Measurements from ENCODE around the gene PLD4.
"Not testable (repeated sequence)": the region's sequence is repeated elsewhere in the genome, so short reads cannot be mapped to it uniquely, and the experiment has no call there.

The PLD4 gene

DNA sequence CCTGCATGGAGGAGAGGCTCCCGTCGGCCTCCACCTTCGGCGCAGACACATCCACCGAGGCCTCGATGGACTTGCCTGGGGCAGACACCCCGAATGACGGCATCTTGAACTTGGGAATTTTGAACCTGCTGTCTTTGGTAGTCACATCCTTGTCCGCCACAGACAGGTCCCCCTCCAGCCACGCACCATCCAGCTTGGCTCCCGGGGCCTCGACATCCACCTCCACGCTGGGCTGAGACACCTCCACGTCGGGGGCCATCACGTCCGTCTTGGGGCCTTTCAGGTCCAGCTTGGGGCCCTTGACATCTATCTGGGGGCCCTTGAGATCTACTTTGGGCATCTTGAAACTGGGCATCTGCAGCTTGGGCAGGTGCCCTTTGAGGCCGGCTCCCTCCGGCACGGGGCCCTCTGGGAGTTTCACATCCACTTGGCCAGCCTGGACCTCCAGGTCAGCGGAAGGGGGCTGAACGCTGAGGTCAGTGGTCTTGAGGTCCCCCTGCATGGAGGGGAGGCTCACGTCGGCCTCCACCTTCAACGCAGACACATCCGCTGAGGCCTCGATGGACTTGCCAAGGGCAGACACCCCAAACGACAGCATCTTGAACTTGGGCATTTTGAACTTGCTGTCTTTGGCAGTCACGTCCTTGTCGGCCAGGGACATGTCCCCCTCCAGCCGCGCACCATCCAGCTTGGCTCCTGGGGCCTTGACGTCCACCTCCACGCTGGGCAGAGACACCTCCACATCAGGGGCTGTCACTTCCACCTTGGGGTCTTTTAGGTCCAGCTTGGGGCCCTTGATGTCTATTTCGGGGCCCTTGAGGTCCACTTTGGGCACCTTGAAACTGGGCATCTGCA is 23.4 kb downstream of the PLD4 start:
- 97% methylated on average over 31 of the region's 35 CpGs for WGBS
- not testable (repeated sequence) for H3K4me2 ChIP-seq (ENCODE audit: low read length, poor library complexity, severe bottlenecking); H3K79me1 ChIP-seq (replicated peaks; ENCODE audit: low read length, poor library complexity, severe bottlenecking); H2BK5ac ChIP-seq (ENCODE audit: low read depth, low read length, poor library complexity, severe bottlenecking); H3K9me3 ChIP-seq (ENCODE audit: control insufficient read depth, low read length); H3K9ac ChIP-seq (ENCODE audit: low read length); H3K14ac ChIP-seq (ENCODE audit: low read length in 2 of 2); H3K4me3 ChIP-seq (ENCODE audit: insufficient read depth in 1 of 2, low read depth in 1 of 2, low read length in 2 of 2); H2AK5ac ChIP-seq (ENCODE audit: low read length, severe bottlenecking); DNase-seq; H3K4ac ChIP-seq (ENCODE audit: low read depth in 1 of 2, low read length in 2 of 2); H3K23ac ChIP-seq (ENCODE audit: low read length in 2 of 2); H3K27me3 ChIP-seq (ENCODE audit: control insufficient read depth in 1 of 2, insufficient read depth in 1 of 2, low read length in 2 of 2); H4K91ac ChIP-seq (ENCODE audit: low read length); H2BK12ac ChIP-seq (ENCODE audit: low read length in 2 of 2); H2BK15ac ChIP-seq (ENCODE audit: low read depth, poor library complexity, severe bottlenecking); H3K4me1 ChIP-seq (ENCODE audit: control insufficient read depth, insufficient read depth, low read depth, low read length); H4K8ac ChIP-seq (ENCODE audit: low read length); H2BK120ac ChIP-seq (ENCODE audit: low read depth, low read length); H3K27ac ChIP-seq (ENCODE audit: low read length, poor library complexity, severe bottlenecking); H2AFZ ChIP-seq (ENCODE audit: low read depth, low read length); H3K18ac ChIP-seq (ENCODE audit: low read depth in 1 of 2, low read length in 2 of 2)
- peaks cover 67 to 75% of the 10 kb centered on the region in 2 experiments for H3K36me3 ChIP-seq (ENCODE audit: control insufficient read depth in 1 of 2, insufficient read depth in 2 of 2, low read depth in 1 of 2, low read length in 2 of 2)

DNA sequence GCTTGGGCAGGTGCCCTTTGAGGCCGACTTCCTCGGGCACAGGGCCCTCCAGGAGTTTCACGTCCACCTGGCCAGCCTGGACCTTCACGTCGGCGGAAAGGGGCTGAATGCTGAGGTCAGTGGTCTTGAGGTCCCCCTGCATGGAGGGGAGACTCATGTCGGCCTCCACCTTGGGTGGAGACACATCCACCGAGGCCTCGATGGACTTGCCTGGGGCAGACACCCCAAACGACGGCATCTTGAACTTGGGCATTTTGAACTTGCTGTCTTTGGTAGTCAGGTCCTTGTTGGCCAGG is 24.0 kb downstream of the PLD4 start:
- H3K4me1 ChIP-seq (ENCODE audit: control insufficient read depth, insufficient read depth, low read depth, low read length), result no peaks in the 10 kb centered on the region
- no peak overlapping the region for H3K14ac ChIP-seq (ENCODE audit: low read length in 2 of 2)
- H4K91ac ChIP-seq (ENCODE audit: low read length), result no peak overlapping the region
- peaks cover 1% of the 10 kb centered on the region for H3K79me1 ChIP-seq (replicated peaks; ENCODE audit: low read length, poor library complexity, severe bottlenecking)
- H2BK15ac ChIP-seq (ENCODE audit: low read depth, poor library complexity, severe bottlenecking), result no peak overlapping the region
- no peak overlapping the region for H2AFZ ChIP-seq (ENCODE audit: low read depth, low read length)
- H4K8ac ChIP-seq (ENCODE audit: low read length), result no peak overlapping the region
- H3K4ac ChIP-seq (ENCODE audit: low read depth in 1 of 2, low read length in 2 of 2), result no peak overlapping the region
- H2BK12ac ChIP-seq (ENCODE audit: low read length in 2 of 2), result no peak overlapping the region
- H3K27ac ChIP-seq (ENCODE audit: low read length, poor library complexity, severe bottlenecking), result no peak overlapping the region
- no peak overlapping the region for H3K4me2 ChIP-seq (ENCODE audit: low read length, poor library complexity, severe bottlenecking)
- H3K36me3 ChIP-seq (ENCODE audit: control insufficient read depth in 1 of 2, insufficient read depth in 2 of 2, low read depth in 1 of 2, low read length in 2 of 2), result peaks cover 71 to 79% of the 10 kb centered on the region in 2 experiments
- H3K9ac ChIP-seq (ENCODE audit: low read length), result no peak overlapping the region
- no peaks in the 10 kb centered on the region for H3K9me3 ChIP-seq (ENCODE audit: control insufficient read depth, low read length)
- H3K27me3 ChIP-seq (ENCODE audit: control insufficient read depth in 1 of 2, insufficient read depth in 1 of 2, low read length in 2 of 2), result no peaks in the 10 kb centered on the region
- no peak overlapping the region for H2AK5ac ChIP-seq (ENCODE audit: low read length, severe bottlenecking)
- no peak overlapping the region for H2BK5ac ChIP-seq (ENCODE audit: low read depth, low read length, poor library complexity, severe bottlenecking)
- H3K18ac ChIP-seq (ENCODE audit: low read depth in 1 of 2, low read length in 2 of 2), result no peak overlapping the region
- 98% methylated on average over 6 of the region's 11 CpGs for WGBS
- H3K4me3 ChIP-seq (ENCODE audit: insufficient read depth in 1 of 2, low read depth in 1 of 2, low read length in 2 of 2), result no peak overlapping the region
- H2BK120ac ChIP-seq (ENCODE audit: low read depth, low read length), result no peak overlapping the region
- no peak overlapping the region for H3K23ac ChIP-seq (ENCODE audit: low read length in 2 of 2)
- DNase-seq, result no peak

DNA sequence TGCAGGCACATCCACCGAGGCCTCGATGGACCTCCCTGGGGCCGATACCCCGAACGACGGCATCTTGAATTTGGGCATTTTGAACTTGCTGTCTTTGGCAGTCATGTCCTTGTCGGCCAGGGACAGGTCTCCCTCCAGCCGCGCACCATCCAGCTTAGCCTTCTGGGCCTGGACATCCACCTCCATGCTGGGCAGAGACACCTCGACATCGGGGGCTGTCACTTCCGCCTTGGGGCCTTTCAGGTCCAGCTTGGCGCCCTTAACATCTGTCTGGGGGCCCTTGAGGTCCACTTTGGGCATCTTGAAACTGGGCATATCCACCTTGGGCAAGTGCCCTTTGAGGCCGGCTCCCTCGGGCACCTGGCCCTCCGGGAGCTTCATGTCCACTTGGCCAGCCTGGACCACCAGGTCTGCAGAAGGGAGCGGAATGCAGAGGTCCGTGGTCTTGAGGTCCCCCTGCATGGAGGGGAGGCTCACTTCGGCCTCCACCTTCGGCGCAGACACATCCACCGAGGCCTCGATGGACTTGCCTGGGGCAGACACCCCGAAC is 24.8 kb downstream of the PLD4 start:
- H3K27ac ChIP-seq (ENCODE audit: low read length, poor library complexity, severe bottlenecking); H3K4me2 ChIP-seq (ENCODE audit: low read length, poor library complexity, severe bottlenecking); H4K8ac ChIP-seq (ENCODE audit: low read length); H3K4me3 ChIP-seq (ENCODE audit: insufficient read depth in 1 of 2, low read depth in 1 of 2, low read length in 2 of 2); H2BK120ac ChIP-seq (ENCODE audit: low read depth, low read length); H3K9me3 ChIP-seq (ENCODE audit: control insufficient read depth, low read length); H2BK15ac ChIP-seq (ENCODE audit: low read depth, poor library complexity, severe bottlenecking); H3K14ac ChIP-seq (ENCODE audit: low read length in 2 of 2); H3K18ac ChIP-seq (ENCODE audit: low read depth in 1 of 2, low read length in 2 of 2); H3K79me1 ChIP-seq (replicated peaks; ENCODE audit: low read length, poor library complexity, severe bottlenecking); DNase-seq; H3K23ac ChIP-seq (ENCODE audit: low read length in 2 of 2); H2AFZ ChIP-seq (ENCODE audit: low read depth, low read length); H2BK12ac ChIP-seq (ENCODE audit: low read length in 2 of 2); H3K27me3 ChIP-seq (ENCODE audit: control insufficient read depth in 1 of 2, insufficient read depth in 1 of 2, low read length in 2 of 2); H3K4ac ChIP-seq (ENCODE audit: low read depth in 1 of 2, low read length in 2 of 2); H3K4me1 ChIP-seq (ENCODE audit: control insufficient read depth, insufficient read depth, low read depth, low read length); H4K91ac ChIP-seq (ENCODE audit: low read length); H2AK5ac ChIP-seq (ENCODE audit: low read length, severe bottlenecking); H2BK5ac ChIP-seq (ENCODE audit: low read depth, low read length, poor library complexity, severe bottlenecking); H3K9ac ChIP-seq (ENCODE audit: low read length): not testable (repeated sequence)
- 96% methylated on average over 23 of the region's 24 CpGs for WGBS
- peaks cover 71 to 80% of the 10 kb centered on the region in 2 experiments for H3K36me3 ChIP-seq (ENCODE audit: control insufficient read depth in 1 of 2, insufficient read depth in 2 of 2, low read depth in 1 of 2, low read length in 2 of 2)

DNA sequence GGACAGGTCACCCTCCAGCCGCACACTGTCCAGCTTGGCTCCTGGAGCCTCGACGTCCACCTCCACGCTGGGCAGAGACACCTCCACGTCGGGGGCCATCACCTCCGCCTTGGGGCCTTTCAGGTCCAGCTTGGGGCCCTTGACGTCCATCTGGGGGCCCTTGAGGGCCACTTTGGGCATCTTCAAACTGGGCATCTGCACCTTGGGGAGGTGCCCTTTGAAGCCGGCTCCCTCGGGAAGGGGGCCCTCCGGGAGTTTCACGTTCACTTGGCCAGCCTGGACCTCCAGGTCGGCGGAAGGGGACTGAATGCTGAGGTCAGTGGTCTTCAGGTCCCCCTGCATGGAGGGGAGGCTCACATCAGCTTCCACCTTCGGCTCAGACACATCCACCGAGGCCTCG is 25.3 kb downstream of the PLD4 start:
- Histone ChIP-seq H3K4me2 (ENCODE audit: low read length, poor library complexity, severe bottlenecking) (no peak overlapping the region), H3K79me1 (replicated peaks; ENCODE audit: low read length, poor library complexity, severe bottlenecking) (peaks cover 1% of the 10 kb centered on the region), H2AK5ac (ENCODE audit: low read length, severe bottlenecking) (no peak overlapping the region), H2BK120ac (ENCODE audit: low read depth, low read length) (no peak overlapping the region), H2BK15ac (ENCODE audit: low read depth, poor library complexity, severe bottlenecking) (no peak overlapping the region), H3K23ac (ENCODE audit: low read length in 2 of 2) (no peak overlapping the region), H3K18ac (ENCODE audit: low read depth in 1 of 2, low read length in 2 of 2) (no peak overlapping the region), H3K36me3 (ENCODE audit: control insufficient read depth in 1 of 2, insufficient read depth in 2 of 2, low read depth in 1 of 2, low read length in 2 of 2) (peaks cover 71 to 80% of the 10 kb centered on the region in 2 experiments), H2AFZ (ENCODE audit: low read depth, low read length) (no peak overlapping the region), H3K4ac (ENCODE audit: low read depth in 1 of 2, low read length in 2 of 2) (no peak overlapping the region), H3K9ac (ENCODE audit: low read length) (no peak overlapping the region), H3K27ac (ENCODE audit: low read length, poor library complexity, severe bottlenecking) (no peak overlapping the region), H3K4me3 (ENCODE audit: insufficient read depth in 1 of 2, low read depth in 1 of 2, low read length in 2 of 2) (no peak overlapping the region), H4K91ac (ENCODE audit: low read length) (no peak overlapping the region), H2BK5ac (ENCODE audit: low read depth, low read length, poor library complexity, severe bottlenecking) (no peak overlapping the region), H3K14ac (ENCODE audit: low read length in 2 of 2) (no peak overlapping the region), H2BK12ac (ENCODE audit: low read length in 2 of 2) (no peak overlapping the region), H3K9me3 (ENCODE audit: control insufficient read depth, low read length) (no peaks in the 10 kb centered on the region), H4K8ac (ENCODE audit: low read length) (no peak overlapping the region), H3K27me3 (ENCODE audit: control insufficient read depth in 1 of 2, insufficient read depth in 1 of 2, low read length in 2 of 2) (no peaks in the 10 kb centered on the region), H3K4me1 (ENCODE audit: control insufficient read depth, insufficient read depth, low read depth, low read length) (no peaks in the 10 kb centered on the region)
- no peak for DNase-seq
- 92% methylated on average over 17 of the region's 17 CpGs for WGBS
